Inflammatory macrophage (primary cell): ENCODE results near the gene ZG16.
A peak's percentile ranks its signal among the peaks of the same experiment; 100 is the strongest.

Experiments used
- DNase-seq, 2 donors: peaks; one replicate each; pipeline ENCODE4 v3.0.0-alpha.2; 2020 to 2022

The ZG16 gene

GRCh38 chr16:29809850-29810698 lies 32.0 kb downstream of the ZG16 start:
- no peak for DNase-seq

GRCh38 chr16:29810699-29811169 lies 32.7 kb downstream of the ZG16 start:
- DNase-seq = no peak

GRCh38 chr16:29811170-29811895 lies 33.3 kb downstream of the ZG16 start:
- peak; percentile 83 to 92 for DNase-seq

GRCh38 chr16:29811896-29812665 lies 34.0 kb downstream of the ZG16 start, which contains the start of gene PRRT2:
TSS of gene PRRT2 (plus strand) at chr16:29812193. CDS start at chr16:29813055, 862 bp downstream.
- peak in 1 of 2 donors; percentile 30 for DNase-seq

GRCh38 chr16:29812754-29813643 lies 34.9 kb downstream of the ZG16 start:
- DNase-seq = no peak

GRCh38 chr16:29813644-29814562 lies 35.8 kb downstream of the ZG16 start:
- no peak for DNase-seq

- DNase-seq = no peak
Measured at GRCh38 chr16:29814592-29814991, 36.5 kb downstream of the ZG16 start.

- DNase-seq = no peak
Measured at GRCh38 chr16:29815032-29815721, 37.1 kb downstream of the ZG16 start.

GRCh38 chr16:29815793-29816693 lies 38.0 kb downstream of the ZG16 start, which contains the start of gene PAGR1:
TSS of gene PAGR1 (plus strand) at chr16:29816152. CDS start at chr16:29816526, 374 bp downstream.
- peak; percentile 100 for DNase-seq

GRCh38 chr16:29816694-29817441 lies 38.8 kb downstream of the ZG16 start:
- DNase-seq = peak; percentile 80 to 92

GRCh38 chr16:29818082-29818481 lies 40.0 kb downstream of the ZG16 start:
- DNase-seq = no peak

GRCh38 chr16:29819506-29819905 lies 41.5 kb downstream of the ZG16 start:
- DNase-seq = no peak

- peak; percentile 66 to 81 for DNase-seq
Measured at GRCh38 chr16:29820271-29820701, 42.2 kb downstream of the ZG16 start, which contains the start of gene MVP. TSS of gene MVP (plus strand) at chr16:29820462. CDS start at chr16:29830550, 10,088 bp downstream.

GRCh38 chr16:29820730-29821642 lies 42.9 kb downstream of the ZG16 start:
- peak in 1 of 2 donors; percentile 37 for DNase-seq

- DNase-seq = no peak
Measured at GRCh38 chr16:29821643-29822115, 43.6 kb downstream of the ZG16 start.

- DNase-seq = no peak
Measured at GRCh38 chr16:29824589-29825144, 46.6 kb downstream of the ZG16 start.
